Mononuclear cell (primary cell): Measurements from ENCODE around the gene FBXL4. TPM values are rescaled to one million over a fixed set of nuclear protein-coding genes. Genes with fewer than 3 reads are reported as not detected.
A peak's percentile ranks its signal among the peaks of the same experiment; 100 is the strongest.

ENCODE experiments used
- H3K27me3 ChIP-seq: 2 replicates; pipeline ENCODE4 v1.6.0; 2011; ENCODE audit warnings: low read length, control low read depth; ENCODE audit not compliant: insufficient read depth
- H3K4me1 ChIP-seq: 2 replicates; pipeline ENCODE4 v1.5.1; 2011; ENCODE audit warnings: mild to moderate bottlenecking, low read length, control low read depth; ENCODE audit not compliant: insufficient read depth
- H3K4me3 ChIP-seq: 2 replicates; pipeline ENCODE4 v1.5.1; 2011; ENCODE audit warnings: mild to moderate bottlenecking, low read length, moderate library complexity
- H3K9me3 ChIP-seq: 2 replicates; pipeline ENCODE4 v1.5.1; 2011; ENCODE audit warnings: low read depth, mild to moderate bottlenecking, control low read depth, low read length
- total RNA-seq: library from RNA; depleted of rRNA; stranded (reverse); fragments of >200 nt; gene quantifications from one replicate; pipeline ENCODE4 v1.2.3, GENCODE V29; 2012

Gene FBXL4
- 10.8 TPM for total RNA-seq

DNA sequence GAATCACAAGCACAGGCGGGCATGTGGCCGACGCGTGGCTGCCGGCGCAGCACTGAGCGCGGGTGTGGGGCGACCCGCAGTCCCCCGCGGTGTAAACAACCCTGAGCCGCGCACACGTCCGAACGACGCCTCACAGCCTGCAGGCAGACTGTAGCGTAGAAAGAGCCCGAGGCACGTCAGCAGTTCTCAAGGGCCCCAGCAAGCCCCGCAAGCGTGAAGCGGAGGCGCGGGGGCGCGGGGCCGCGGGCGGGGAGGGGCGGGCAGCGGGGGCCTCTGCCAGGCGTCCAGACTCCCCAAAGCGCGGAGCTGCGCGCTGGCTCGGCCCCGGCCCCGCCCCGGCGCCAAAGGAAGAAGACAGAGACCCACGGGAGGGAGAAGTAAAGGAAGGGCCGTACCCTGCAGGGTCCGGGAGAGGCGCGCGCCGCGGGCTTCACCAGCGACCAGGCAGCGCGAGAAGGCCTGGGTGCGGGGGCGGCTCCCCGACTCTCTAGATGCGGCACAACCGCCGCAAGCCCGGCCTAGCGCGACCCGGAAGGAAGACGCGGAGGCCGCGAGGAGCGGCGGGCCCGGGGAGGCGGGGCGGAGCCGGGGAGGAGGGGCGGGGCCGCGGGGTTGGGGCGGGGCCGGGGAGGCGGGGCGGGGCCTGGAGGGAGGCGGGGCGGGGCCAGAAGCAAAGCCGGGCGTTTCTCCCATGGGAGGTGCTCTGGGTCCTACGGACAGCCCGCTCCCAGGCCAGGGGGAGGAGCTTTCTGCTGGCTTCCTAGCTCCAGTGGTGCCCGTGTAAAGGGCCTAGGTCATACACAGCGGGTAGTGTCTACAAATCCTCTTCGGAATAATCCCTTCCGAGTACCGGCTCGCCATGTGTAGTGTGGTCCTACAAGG lies at the start of gene FBXL4:
Gene FBXL4 (minus strand): TSS at position 536 of the 882 bp plus-strand sequence. CDS start 20,958 bp downstream, outside the sequence.
- peak within 1 kb of the TSS; percentile 61 for H3K4me3 ChIP-seq
- H3K4me1 ChIP-seq, result peaks cover 13% of the 10 kb centered on the region
- H3K9me3 ChIP-seq, result no peaks in the 10 kb centered on the region
- H3K27me3 ChIP-seq, result peaks cover 3% of the 10 kb centered on the region

DNA sequence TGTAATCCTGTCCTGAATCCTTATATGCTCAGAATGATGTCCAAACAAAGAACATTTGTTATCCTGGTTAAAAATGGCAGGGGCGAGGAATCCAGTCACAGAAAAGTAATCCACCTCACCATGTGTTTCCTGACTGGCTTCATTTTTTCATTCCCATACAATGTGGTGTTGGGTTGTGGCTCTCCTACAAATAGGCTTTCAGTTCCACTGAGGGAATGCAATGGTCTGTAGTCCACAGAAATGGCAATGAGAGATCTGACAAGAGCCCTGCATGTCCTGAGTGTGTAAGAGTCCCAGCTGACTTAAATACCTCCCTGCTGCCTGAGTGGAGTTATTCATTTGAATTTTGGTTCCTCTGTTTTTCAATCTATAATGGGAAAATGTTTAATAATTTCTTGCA lies 47.4 kb upstream of the FBXL4 start:
- Histone ChIP-seq H3K4me3 (no peak overlapping the region), H3K9me3 (no peaks in the 10 kb centered on the region), H3K4me1 (no peaks in the 10 kb centered on the region), H3K27me3 (no peaks in the 10 kb centered on the region)

DNA sequence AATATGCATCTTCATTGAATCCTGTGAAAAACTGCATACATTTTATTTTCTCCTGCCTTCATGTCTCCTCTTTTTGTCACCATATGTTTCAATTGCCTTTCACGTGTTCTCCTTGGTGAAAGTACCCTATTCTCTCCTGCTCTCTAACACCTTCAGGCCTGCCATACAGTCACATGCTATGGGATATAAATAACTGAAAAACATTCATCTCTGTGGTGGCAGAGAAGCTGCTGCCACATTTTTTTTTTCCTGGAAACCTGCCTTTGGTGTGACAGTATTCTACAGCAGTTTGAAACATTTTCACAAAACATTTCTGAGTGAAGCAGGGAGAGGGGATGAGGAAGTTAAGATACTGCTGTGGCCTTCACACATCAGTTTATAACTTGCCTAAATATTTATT lies 44.8 kb upstream of the FBXL4 start:
- H3K4me1 ChIP-seq, result no peaks in the 10 kb centered on the region
- no peaks in the 10 kb centered on the region for H3K9me3 ChIP-seq
- H3K27me3 ChIP-seq, result no peaks in the 10 kb centered on the region
- H3K4me3 ChIP-seq, result no peak overlapping the region

DNA sequence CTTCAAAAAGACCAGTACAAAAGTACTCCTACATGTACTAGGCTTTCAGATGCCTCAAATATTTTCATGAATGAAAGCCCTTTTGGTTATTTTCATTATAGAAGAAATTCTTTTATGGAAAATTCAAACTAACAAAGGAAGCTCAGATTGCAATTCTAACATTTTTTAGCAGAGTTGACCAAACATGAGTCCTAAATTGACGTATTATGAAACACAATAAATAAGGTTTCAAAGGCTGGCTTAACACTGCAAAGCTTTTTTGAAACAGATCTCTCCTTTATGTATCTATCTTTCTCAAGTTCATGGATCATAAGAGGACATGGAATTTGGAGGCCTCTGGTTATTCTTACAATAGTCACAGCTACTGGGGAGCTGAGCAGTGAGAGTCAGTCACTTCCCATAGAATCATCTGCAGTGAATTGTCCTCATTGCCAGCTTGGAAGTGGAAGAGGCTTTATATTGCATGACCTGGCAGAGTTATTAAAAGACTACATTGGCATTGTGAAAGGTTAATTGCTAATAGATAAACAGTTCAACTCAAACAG lies 38.4 kb upstream of the FBXL4 start:
- no peak overlapping the region for H3K4me3 ChIP-seq
- no peaks in the 10 kb centered on the region for H3K9me3 ChIP-seq
- no peaks in the 10 kb centered on the region for H3K27me3 ChIP-seq
- no peaks in the 10 kb centered on the region for H3K4me1 ChIP-seq

DNA sequence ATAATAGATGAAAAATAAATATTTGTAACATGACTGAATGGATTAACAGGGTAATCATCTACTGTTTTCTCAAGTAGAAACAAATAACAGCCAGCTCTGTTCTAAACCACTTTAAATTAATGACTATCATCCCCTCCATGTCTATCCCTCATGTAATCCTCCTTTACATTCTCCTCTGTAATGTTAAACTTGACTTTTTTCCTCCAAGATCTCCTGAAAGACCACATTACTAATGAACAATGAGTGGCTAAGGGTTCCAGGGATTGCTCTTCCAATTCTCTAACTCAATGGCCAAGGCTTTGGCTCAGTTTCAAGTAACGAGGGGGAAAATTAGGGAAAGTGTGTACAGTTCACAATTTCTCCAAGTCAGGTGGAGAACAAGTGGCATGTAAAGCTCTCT lies 37.6 kb upstream of the FBXL4 start:
- Histone ChIP-seq H3K9me3 (no peaks in the 10 kb centered on the region), H3K4me1 (no peaks in the 10 kb centered on the region), H3K27me3 (no peaks in the 10 kb centered on the region), H3K4me3 (no peak overlapping the region)

DNA sequence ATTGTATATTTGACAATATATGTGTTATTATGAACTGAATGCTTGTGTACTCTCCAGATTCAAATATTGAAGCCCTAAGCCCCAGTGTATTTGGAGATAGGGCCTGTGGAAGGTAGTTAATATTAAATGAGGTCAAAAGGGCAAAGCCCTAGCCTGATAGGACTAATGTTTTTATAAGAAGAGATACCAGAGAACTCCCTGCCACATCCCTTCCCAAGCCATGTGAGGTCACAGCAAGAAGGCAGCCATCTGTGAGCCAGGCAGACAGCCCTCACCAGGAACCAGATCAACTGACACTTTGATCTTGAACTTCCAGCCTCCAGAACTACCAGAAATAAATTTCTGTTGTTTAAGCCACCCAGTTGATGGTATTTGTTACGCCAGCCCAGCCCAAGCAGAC lies 36.4 kb upstream of the FBXL4 start:
- no peaks in the 10 kb centered on the region for H3K27me3 ChIP-seq
- no peak overlapping the region for H3K4me3 ChIP-seq
- no peaks in the 10 kb centered on the region for H3K9me3 ChIP-seq
- no peaks in the 10 kb centered on the region for H3K4me1 ChIP-seq

DNA sequence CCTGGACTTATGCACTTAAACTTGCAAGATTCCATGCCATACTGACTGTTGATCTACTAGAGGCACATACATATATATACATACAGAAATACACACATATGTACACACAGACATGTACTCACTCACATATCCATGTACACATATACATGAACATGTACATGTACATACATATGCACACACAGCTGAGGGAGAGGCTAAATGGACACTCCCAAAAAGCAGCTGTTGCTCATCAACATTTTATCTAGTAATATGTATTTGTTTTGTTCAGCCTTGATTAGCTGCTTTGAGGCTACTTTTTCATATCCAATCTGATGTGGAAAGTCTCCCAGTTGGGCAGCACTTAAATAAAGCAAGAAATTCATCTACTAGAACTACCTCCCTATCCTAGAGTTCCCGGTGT lies 33.7 kb upstream of the FBXL4 start:
- Histone ChIP-seq H3K9me3 (no peaks in the 10 kb centered on the region), H3K4me1 (no peaks in the 10 kb centered on the region), H3K4me3 (no peak overlapping the region), H3K27me3 (no peaks in the 10 kb centered on the region)

DNA sequence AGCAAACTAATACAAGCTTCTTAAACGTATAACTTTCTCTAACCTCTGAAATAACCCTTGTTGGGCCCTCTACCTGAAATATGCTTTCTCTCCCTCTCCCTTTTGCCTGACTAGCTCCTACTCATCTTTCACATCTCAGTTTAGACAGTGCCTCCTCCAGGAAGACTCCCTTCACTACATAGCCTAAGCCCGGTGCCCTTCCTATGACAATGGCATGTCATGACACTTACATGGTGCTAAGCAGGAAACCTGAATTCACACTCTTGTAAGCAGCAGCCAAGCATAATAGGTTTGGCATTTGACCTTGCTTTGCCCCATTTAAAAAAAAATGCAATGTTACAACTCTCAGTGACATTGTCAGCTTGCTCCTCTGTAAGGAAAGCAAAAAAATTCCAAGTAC lies 33.1 kb upstream of the FBXL4 start:
- no peak overlapping the region for H3K4me3 ChIP-seq

DNA sequence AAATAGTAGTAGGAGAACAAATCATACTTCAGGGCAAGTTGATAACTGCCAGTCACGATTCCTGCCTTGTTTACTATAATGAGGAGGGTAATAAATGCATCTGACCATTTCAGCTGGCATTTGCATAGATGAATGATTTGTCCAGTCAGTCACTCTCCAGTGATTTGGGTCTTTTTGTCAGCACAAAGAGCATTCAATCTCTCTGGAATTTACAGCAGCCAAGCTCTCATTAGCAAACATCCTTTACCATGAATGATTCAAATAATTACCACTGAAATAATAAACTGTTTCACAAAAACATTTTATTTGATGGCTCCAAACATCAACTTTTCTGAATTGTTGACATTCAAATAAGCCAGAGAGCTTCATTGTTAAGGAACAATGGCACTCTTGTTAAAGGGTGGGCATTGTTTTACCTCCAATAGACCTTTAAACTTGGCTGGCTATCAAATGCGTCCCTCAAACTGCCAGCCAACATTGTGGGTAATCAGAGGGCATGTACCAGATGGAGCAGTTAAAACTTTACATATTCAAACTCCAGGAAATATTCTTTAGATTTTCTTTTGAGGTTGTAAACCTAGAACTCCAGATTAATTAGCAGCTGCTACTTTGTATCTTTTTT lies 30.0 kb upstream of the FBXL4 start:
- H3K4me1 ChIP-seq, result no peaks in the 10 kb centered on the region
- no peaks in the 10 kb centered on the region for H3K9me3 ChIP-seq
- H3K4me3 ChIP-seq, result no peak overlapping the region
- H3K27me3 ChIP-seq, result no peaks in the 10 kb centered on the region

More for the DNA sequence above, 33.1 kb upstream of the FBXL4 start:
- Histone ChIP-seq H3K4me1 (no peaks in the 10 kb centered on the region), H3K27me3 (no peaks in the 10 kb centered on the region), H3K9me3 (no peaks in the 10 kb centered on the region)

DNA sequence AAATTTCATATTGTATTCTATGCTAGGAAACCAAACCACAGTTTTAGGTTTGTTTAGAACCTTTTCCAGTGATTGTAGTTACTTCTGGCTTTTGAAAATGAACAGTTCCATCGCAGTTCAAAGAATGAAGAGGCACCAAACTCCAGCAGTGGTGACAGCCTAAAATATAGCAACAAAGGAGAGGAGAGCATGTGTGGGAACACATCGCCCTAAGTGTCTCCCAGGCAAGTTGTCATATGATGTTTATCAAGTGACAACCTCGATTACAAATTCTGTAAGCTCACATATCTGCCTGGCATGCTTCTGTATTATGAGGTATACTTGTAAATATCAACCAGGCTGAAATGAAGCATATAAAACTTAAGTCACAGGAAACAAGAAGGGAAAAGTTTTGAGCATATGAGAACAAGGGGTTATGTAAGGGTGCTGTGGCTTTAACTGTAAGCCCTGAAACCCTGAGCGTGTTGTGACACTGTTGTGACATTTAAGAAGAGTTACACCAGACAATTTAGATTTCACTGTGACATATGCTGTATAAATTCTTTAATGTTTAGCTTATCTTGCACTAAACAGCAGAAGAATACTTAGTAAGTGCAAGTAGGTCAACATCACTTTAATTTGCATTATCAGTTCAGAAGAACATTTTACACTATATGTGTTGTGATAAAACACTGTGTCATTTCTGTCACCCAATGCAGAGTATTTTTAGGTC lies 29.1 kb upstream of the FBXL4 start:
- Histone ChIP-seq H3K4me3 (no peak overlapping the region), H3K9me3 (no peaks in the 10 kb centered on the region), H3K4me1 (no peaks in the 10 kb centered on the region), H3K27me3 (no peaks in the 10 kb centered on the region)

DNA sequence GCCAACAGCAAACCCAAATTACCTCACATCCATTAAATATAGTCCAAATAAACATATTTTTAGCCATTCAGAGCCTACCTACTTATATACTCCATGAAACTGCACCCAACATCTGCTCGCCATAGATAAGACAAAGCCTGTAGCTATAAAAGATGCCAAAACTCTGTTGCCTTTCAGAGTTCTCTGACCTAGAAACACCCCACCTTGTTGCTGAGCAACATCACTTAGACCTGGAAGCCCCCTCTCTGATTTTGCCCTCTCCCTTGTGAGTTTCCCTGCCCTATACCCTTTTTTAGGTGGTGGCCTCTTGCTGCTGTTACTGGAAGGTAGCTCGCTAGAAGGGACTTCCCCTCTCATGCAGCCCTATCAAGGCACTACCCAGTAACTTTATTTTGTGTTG lies 27.7 kb upstream of the FBXL4 start:
- Histone ChIP-seq H3K4me1 (no peaks in the 10 kb centered on the region), H3K4me3 (no peak overlapping the region), H3K9me3 (no peaks in the 10 kb centered on the region), H3K27me3 (no peaks in the 10 kb centered on the region)

DNA sequence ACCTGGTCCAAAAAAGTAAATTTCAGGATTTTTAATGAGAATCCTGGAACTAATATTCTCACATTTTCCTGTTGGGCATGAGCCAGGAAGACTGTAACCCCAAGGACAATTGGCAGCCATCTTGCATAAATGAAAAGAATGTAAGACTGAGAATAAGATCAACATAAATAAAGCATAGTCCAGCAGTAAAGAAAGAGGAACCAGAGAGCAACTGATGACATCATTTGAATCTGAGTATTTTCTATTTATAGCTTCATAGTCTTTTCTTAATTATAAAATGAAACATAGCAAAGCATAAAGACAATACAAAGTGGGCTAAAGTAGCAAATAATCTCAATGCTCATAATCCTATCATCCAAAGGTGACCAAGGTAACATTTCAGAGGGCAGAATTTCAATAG lies 26.6 kb upstream of the FBXL4 start:
- H3K4me3 ChIP-seq, result no peak overlapping the region
- H3K27me3 ChIP-seq, result no peaks in the 10 kb centered on the region
- H3K9me3 ChIP-seq, result no peaks in the 10 kb centered on the region
- H3K4me1 ChIP-seq, result no peaks in the 10 kb centered on the region

DNA sequence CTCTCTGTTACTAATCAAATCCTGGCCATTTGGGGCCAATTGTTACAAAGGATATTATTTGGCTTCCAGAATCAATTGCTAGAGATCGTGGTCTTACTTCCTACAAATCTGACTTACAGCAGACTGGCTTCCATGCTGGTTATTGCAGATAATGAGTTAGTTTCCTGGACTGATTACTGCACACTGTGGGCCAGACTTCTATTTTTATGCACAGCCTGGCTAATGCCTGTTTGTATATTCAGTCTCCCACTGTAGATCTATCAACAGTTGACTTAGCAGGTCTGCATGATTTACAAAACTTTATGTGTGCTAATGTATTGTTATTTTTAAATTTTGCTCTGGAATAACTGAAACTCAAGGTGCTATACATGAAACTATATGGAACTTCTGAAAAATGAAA lies 25.8 kb upstream of the FBXL4 start:
- H3K27me3 ChIP-seq, result no peaks in the 10 kb centered on the region
- H3K9me3 ChIP-seq, result no peaks in the 10 kb centered on the region
- H3K4me1 ChIP-seq, result no peaks in the 10 kb centered on the region
- H3K4me3 ChIP-seq, result no peak overlapping the region

DNA sequence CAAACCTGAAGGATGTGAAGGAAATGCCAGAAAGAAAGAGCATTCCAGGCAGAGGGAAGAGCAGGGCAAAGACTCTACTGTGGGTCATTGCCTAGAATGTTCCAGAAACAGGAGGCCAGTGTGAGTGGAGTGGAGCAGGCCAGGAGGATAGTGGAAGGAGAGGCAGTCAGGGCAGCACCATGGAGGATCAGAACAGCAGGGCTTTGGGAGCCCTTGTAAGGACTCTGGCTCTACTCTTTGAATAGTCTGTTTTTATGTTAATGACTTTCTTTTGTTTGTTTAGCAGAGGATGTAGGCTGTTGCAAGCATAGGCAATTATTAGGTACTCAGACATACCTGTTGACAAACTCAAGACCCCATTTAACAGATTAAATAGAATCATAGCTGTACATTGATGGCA lies 23.6 kb upstream of the FBXL4 start:
- no peaks in the 10 kb centered on the region for H3K27me3 ChIP-seq
- no peak overlapping the region for H3K4me3 ChIP-seq
- H3K4me1 ChIP-seq, result no peaks in the 10 kb centered on the region
- H3K9me3 ChIP-seq, result no peaks in the 10 kb centered on the region

DNA sequence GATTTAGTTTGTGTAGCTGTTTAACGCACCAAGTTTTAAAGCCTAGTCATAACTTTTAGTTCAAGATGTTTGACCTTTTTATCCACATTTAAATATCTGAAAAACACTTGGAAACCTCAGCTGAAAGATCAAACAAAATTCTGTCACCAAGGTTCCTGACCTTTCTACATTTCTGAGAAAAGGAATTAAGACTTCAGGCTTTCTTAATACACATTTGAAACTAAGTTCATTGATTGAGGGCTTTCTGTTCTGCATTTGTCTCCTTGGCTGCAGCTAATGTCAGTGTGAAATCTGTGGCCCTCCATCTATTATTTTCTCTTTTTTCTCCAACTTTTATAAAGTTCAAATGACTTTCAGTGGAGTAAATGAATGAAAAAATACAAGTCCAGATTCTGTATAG lies 22.7 kb upstream of the FBXL4 start:
- Histone ChIP-seq H3K27me3 (no peaks in the 10 kb centered on the region), H3K9me3 (no peaks in the 10 kb centered on the region), H3K4me3 (no peak overlapping the region), H3K4me1 (no peaks in the 10 kb centered on the region)
